Testis (tissue), 3 donors: ENCODE data around the gene KRTAP2-3. TPM values are rescaled to one million over a fixed set of nuclear protein-coding genes. Genes with fewer than 3 reads are reported as not detected.
"Not testable (repeated sequence)": the region's sequence is repeated elsewhere in the genome, so short reads cannot be mapped to it uniquely, and the experiment has no call there.

Experiments
- DNase-seq: peaks from one replicate; pipeline ENCODE4 v3.0.0-alpha.2; 2019
- H3K27ac ChIP-seq, 2 donors: fragments of 200-600 bp; sonication (generic); one replicate each; pipeline ENCODE4 v1.5.1; 2019
- H3K27me3 ChIP-seq: fragments of 200-600 bp; sonication (generic); one replicate; pipeline ENCODE4 v1.5.1; 2019
- H3K36me3 ChIP-seq: fragments of 200-600 bp; sonication (generic); one replicate; pipeline ENCODE4 v1.5.1; 2017; ENCODE audit warnings: low read depth; ENCODE audit errors: missing control alignments
- H3K4me1 ChIP-seq: fragments of 200-600 bp; sonication (generic); one replicate; pipeline ENCODE4 v1.5.1; 2019
- H3K4me3 ChIP-seq, 2 donors: fragments of 200-600 bp; sonication (generic); one replicate each; pipeline ENCODE4 v1.5.1; 2017 to 2019
- H3K9me3 ChIP-seq: fragments of 200-600 bp; sonication (generic); one replicate; pipeline ENCODE4 v1.5.1; 2017
- POLR2A ChIP-seq: fragments of 450-650 bp; IDR thresholded peaks from one replicate; pipeline ENCODE4 v1.6.1; 2017; ENCODE audit warnings: antibody characterized with exemption, mild to moderate bottlenecking, moderate library complexity
- WGBS, 2 donors: methylation state at CpG; one replicate each; pipeline ENCODE4 v1.1.5; 2018; 5-methylcytosine and 5-hydroxymethylcytosine counted together
- intact Hi-C: fragments of 100-400 bp; cut with DNase I; formaldehyde crosslinking; loops from one replicate; pipeline ENCODE4 v1.15.1; 2023; ENCODE audit warnings: low total_unique reads
- polyA plus RNA-seq: library from polyadenylated mRNA; stranded (reverse); fragments of 350-450 nt; fragmentation: Illumina TruSeq; extraction: RNeasy Lipid Tissue Mini Kit (QIAGEN cat#74804); gene quantifications from one replicate; pipeline ENCODE4 v1.2.3, GENCODE V29; 2014; ENCODE audit warnings: low read depth, low replicate concordance; ENCODE audit not compliant: insufficient read depth
- total RNA-seq, 2 donors: library from RNA; depleted of rRNA; stranded (reverse); fragments of >200 nt; gene quantifications; one replicate each; pipeline ENCODE4 v1.2.3, GENCODE V29; 2016
- TF ChIP-seq, protein P1 (sequence below), 3 experiments: fragments of 450-650 bp in 2 of 3; fragments of 200-600 bp in 1 of 3; sonication (generic) in 1 of 3; IDR thresholded peaks; one replicate each; pipeline ENCODE4 v1.5.1; 2016 to 2019; ENCODE audit warnings: antibody characterized with exemption in 3 of 3, mild to moderate bottlenecking in 2 of 3, moderate library complexity in 1 of 3

KRTAP2-3 gene
- total and polyA plus RNA-seq, 3 donors from 2014 or later, result not detected

DNA sequence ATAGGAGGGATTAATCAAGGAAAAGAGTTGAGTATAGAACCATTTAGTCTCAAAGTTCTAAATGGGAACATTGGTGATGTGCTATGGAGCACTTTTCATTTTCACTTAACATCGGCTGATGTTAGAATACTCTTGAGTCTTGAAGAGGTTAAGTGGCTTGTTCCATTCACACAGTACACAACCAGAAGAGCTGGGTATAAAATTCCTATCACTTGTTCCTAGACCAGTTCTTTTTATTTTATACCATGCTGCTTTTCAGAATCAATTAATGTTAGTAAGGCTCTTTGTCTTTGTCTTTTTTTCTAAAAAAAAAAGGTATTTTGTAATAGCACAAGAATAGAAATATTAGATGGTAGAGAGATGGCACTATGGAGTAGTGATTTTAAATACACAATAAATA lies 17.0 kb downstream of the KRTAP2-3 start:
- intact Hi-C loops, result no loop called here
- H3K27ac ChIP-seq, result no peak overlapping the region
- 100% methylated on average over 1 of the region's 1 CpG for WGBS, 2 donors

DNA sequence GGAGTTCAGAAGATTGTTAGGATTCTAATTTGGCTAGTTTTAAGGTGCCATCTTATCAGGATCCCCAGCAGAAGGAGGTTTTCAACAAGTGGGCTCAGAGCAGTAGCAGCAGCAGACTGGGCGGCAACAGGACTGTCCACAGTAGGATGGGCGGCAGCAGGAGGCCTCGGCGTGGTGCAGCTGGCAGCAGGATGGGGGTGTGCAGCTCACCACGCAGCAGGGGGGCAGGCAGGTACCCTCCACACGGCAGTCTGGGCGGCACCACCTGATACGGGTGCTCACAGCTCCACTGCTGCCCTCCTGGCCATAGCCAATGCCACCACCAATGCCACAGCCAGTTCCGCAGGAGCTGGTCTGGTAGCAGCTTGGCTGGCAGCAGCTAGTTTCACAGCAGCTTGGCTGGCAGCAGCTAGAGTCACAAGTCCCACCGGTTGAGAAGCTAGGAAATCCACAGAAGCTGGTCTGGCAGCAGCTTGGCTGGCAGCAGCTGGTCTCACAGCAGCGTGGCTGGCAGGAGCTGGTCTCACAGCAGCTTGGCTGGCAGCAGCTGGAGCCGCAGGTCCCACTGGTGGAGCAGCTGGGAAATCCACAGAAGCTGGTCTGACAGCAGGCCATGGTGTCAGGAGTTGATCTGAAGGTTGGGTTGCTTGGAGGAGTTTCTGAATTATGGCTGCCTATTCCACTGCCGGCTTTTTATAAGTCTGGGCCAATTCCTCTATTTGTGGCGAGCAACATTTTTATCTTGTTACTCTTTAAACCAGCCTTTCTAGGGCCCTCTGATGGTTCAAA lies 18.9 kb downstream of the KRTAP2-3 start, which contains the start of gene KRTAP1-1:
Gene KRTAP1-1 (minus strand): TSS at position 668 of the 789 bp plus-strand sequence. CDS start 53 bp downstream, at position 615.
- 63 to 85% methylated on average over 2 to 11 of the region's 14 CpGs for WGBS, 2 donors
- H3K27ac ChIP-seq, H3K4me1 ChIP-seq, H3K27me3 ChIP-seq, H3K36me3 ChIP-seq, H3K4me3 ChIP-seq, intact Hi-C loops, DNase-seq, H3K9me3 ChIP-seq: not testable (repeated sequence)

More for the DNA sequence above, 17.0 kb downstream of the KRTAP2-3 start:
- Histone ChIP-seq H3K9me3 (no peaks in the 10 kb centered on the region), H3K27me3 (no peaks in the 10 kb centered on the region), H3K4me1 (no peaks in the 10 kb centered on the region), H3K4me3 (no peak overlapping the region), H3K36me3 (no peaks in the 10 kb centered on the region)
- TF ChIP-seq POLR2A, result no peak
- TF ChIP-seq, protein P1, sequence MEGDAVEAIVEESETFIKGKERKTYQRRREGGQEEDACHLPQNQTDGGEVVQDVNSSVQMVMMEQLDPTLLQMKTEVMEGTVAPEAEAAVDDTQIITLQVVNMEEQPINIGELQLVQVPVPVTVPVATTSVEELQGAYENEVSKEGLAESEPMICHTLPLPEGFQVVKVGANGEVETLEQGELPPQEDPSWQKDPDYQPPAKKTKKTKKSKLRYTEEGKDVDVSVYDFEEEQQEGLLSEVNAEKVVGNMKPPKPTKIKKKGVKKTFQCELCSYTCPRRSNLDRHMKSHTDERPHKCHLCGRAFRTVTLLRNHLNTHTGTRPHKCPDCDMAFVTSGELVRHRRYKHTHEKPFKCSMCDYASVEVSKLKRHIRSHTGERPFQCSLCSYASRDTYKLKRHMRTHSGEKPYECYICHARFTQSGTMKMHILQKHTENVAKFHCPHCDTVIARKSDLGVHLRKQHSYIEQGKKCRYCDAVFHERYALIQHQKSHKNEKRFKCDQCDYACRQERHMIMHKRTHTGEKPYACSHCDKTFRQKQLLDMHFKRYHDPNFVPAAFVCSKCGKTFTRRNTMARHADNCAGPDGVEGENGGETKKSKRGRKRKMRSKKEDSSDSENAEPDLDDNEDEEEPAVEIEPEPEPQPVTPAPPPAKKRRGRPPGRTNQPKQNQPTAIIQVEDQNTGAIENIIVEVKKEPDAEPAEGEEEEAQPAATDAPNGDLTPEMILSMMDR (IDR thresholded peaks at IDR 0.05), result no peak
- DNase-seq, result no peak

DNA sequence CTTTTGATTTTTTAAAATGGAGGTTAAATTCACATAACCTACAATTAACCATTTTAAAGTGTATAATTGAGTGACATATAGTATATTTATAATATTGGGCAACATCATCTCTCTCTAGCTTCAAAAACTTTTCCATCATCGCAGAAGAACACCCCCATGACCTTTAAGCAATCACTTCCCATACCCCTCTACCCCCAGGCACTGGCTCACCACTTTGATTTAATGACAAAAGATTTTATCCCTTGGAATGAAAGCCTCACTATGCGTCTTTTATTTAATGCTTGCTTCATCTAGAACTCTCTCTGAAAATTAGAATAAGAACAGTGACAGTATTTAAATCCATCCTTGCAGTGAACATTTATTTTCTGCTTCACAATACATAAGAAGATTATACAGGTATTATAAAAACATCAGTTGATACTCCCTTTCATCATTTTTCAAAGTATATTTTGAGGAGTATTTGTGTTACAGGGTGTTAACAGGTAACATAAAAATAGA lies 22.0 kb downstream of the KRTAP2-3 start:
- DNase-seq, result no peak
- intact Hi-C loops, result no loop called here
- Histone ChIP-seq H3K9me3 (no peaks in the 10 kb centered on the region), H3K4me1 (no peaks in the 10 kb centered on the region), H3K27me3 (no peaks in the 10 kb centered on the region), H3K36me3 (no peaks in the 10 kb centered on the region), H3K4me3 (no peak overlapping the region), H3K27ac (no peak overlapping the region)
- 90 to 93% methylated on average over 2 of the region's 2 CpGs for WGBS, 2 donors
- TF ChIP-seq, protein P1 (IDR thresholded peaks at IDR 0.05), result no peak
- no peak for TF ChIP-seq POLR2A

DNA sequence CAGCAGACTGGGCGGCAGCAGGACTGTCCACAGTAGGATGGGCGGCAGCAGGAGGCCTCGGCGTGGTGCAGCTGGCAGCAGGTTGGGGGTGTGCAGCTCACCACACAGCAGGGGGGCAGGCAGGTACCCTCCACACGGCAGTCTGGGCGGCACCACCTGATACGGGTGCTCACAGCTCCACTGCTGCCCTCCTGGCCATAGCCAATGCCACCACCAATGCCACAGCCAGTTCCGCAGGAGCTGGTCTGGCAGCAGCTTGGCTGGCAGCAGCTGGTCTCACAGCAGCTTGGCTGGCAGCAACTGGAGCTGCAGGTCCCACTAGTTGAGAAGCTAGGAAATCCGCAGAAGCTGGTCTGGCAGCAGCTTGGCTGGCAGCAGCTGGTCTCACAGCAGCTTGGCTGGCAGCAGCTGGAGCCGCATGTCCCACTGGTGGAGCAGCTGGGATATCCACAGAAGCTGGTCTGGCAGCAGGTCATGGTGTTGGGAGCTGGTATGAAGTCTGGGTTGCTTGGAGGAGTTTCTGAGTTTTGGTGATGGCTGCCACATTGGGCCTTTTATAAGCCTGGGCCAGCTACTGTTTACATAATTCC lies 25.5 kb downstream of the KRTAP2-3 start, which contains the start of gene KRTAP1-3:
Gene KRTAP1-3 (minus strand): TSS at position 529 of the 590 bp plus-strand sequence. CDS start 53 bp downstream, at position 476.
- H3K4me3 ChIP-seq, H3K36me3 ChIP-seq, intact Hi-C loops, H3K27ac ChIP-seq, DNase-seq, H3K27me3 ChIP-seq, H3K9me3 ChIP-seq, H3K4me1 ChIP-seq: not testable (repeated sequence)
- 77 to 94% methylated on average over 3 to 6 of the region's 10 CpGs for WGBS, 2 donors

DNA sequence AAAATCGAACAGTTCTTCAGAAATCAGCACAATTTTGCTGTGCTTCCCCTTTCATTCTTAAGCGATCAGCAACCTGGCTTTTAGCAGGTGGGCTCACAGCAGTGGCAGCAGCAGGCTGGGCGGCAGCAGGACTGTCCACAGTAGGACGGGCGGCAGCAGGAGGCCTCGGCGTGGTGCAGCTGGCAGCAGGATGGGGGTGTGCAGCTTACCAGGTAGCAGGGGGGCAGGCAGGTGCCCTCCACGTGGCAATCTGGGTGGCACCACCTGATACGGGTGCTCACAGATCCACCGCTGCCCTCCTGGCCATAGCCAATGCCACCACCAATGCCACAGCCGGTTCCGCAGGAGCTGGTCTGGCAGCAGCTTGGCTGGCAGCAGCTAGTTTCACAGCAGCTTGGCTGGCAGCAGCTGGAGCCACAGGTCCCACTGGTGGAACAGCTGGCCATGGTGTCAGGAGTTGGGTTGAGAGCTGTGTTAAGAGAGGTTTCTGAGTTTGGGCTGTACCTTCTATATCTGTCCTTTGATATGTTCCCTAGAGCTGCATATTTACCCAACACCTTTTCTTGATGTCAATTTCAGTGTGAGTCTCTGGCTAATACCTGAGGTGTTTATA lies 30.2 kb downstream of the KRTAP2-3 start, which contains the start of gene KRTAP1-4:
Gene KRTAP1-4 (minus strand): TSS at position 563 of the 613 bp plus-strand sequence. CDS start 117 bp downstream, at position 446.
- intact Hi-C loops, result no loop called here
- Histone ChIP-seq H3K4me3 (no peak within 1 kb of the TSS), H3K27me3 (no peaks in the 10 kb centered on the region), H3K27ac (no peak within 1 kb of the TSS), H3K4me1 (no peaks in the 10 kb centered on the region), H3K36me3 (no peaks in the 10 kb centered on the region), H3K9me3 (no peaks in the 10 kb centered on the region)
- 85 to 91% methylated on average over 3 to 12 of the region's 12 CpGs for WGBS, 2 donors
- TF ChIP-seq POLR2A, result no peak
- TF ChIP-seq, protein P1 (IDR thresholded peaks at IDR 0.05), result no peak
- no peak for DNase-seq
